HFF-Myc (cell line): ENCODE measurements around the gene EPS8.
"Not testable (repeated sequence)": the region's sequence is repeated elsewhere in the genome, so short reads cannot be mapped to it uniquely, and the experiment has no call there.

Experiments used
- DNase-seq: peaks from one replicate; pipeline ENCODE4 v3.0.0-alpha.2; 2011; ENCODE audit warnings: low read depth; ENCODE audit errors: extremely low read depth
- H3K4me3 ChIP-seq: replicated peaks from 2 replicates; pipeline ENCODE4 v1.5.1; 2011; ENCODE audit warnings: low read depth, mild to moderate bottlenecking, control low read depth, low read length
- CTCF ChIP-seq: IDR thresholded peaks from 2 replicates; pipeline ENCODE4 v1.5.1; 2012; ENCODE audit warnings: mild to moderate bottlenecking, low read depth, low read length, control low read depth; ENCODE audit errors: missing control alignments

The EPS8 gene

GRCh38 chr12:15631007-15631715, 158.0 kb downstream of the EPS8 start:
- H3K4me3 ChIP-seq, result no peak overlapping the region
- no peak for TF ChIP-seq CTCF
- no peak for DNase-seq

- TF ChIP-seq CTCF, result no peak
- no peak for DNase-seq
- H3K4me3 ChIP-seq, result no peak overlapping the region
Measured at GRCh38 chr12:15629761-15630160, 159.4 kb downstream of the EPS8 start.

- TF ChIP-seq CTCF, result no peak
- DNase-seq, result peak; percentile 74
- no peak overlapping the region for H3K4me3 ChIP-seq
Measured at GRCh38 chr12:15629108-15629507, 160.1 kb downstream of the EPS8 start.

- H3K4me3 ChIP-seq, result no peak overlapping the region
- no peak for DNase-seq
- TF ChIP-seq CTCF, result no peak
Measured at GRCh38 chr12:15627995-15628945, 160.9 kb downstream of the EPS8 start.

GRCh38 chr12:15625075-15625474, 164.1 kb downstream of the EPS8 start:
- TF ChIP-seq CTCF, result no peak
- H3K4me3 ChIP-seq, result no peak overlapping the region
- no peak for DNase-seq

- no peak overlapping the region for H3K4me3 ChIP-seq
- no peak for TF ChIP-seq CTCF
- no peak for DNase-seq
Measured at GRCh38 chr12:15620741-15621539, 168.2 kb downstream of the EPS8 start.

GRCh38 chr12:15616495-15616894, 172.7 kb downstream of the EPS8 start:
- not testable (repeated sequence) for H3K4me3 ChIP-seq, DNase-seq
